Spleen (tissue), 7 donors: Measurements from ENCODE around the gene PIBF1.

ENCODE experiments used
- POLR2A ChIP-seq, 3 donors: fragments of 450-650 bp; IDR thresholded peaks; one replicate each; pipeline ENCODE4 v1.5.1; 2017; ENCODE audit warnings: antibody characterized with exemption in 3 of 3, mild to moderate bottlenecking in 1 of 3
- POLR2AphosphoS5 ChIP-seq, 3 donors: sonication (generic); formaldehyde crosslinking; IDR thresholded peaks; one replicate each; pipeline ENCODE4 v1.5.1; 2017; ENCODE audit warnings: antibody characterized with exemption in 3 of 3
- TF ChIP-seq, protein P1 (sequence below), 11 experiments: fragments of 200-600 bp in 7 of 11; fragments of 450-650 bp in 4 of 11; sonication (generic) in 4 of 11; IDR thresholded peaks in 8 of 11; conservative IDR thresholded peaks in 3 of 11; 1 replicate in 7 of 11; 2 replicates in 4 of 11; pipeline versions ENCODE4 v1.4.0 to v1.8.0; 2016 to 2021; ENCODE audit warnings: antibody characterized with exemption in 11 of 11, inconsistent platforms in 4 of 11, mild to moderate bottlenecking in 1 of 11
- donor health status: DM: no; HTN: no; CAD: no; lungs with moderate emphysema.
- donor health status: DM: no; HTN: no; CAD: no.
- donor health status: DM: no; HTN: no; CAD: no.

DNA sequence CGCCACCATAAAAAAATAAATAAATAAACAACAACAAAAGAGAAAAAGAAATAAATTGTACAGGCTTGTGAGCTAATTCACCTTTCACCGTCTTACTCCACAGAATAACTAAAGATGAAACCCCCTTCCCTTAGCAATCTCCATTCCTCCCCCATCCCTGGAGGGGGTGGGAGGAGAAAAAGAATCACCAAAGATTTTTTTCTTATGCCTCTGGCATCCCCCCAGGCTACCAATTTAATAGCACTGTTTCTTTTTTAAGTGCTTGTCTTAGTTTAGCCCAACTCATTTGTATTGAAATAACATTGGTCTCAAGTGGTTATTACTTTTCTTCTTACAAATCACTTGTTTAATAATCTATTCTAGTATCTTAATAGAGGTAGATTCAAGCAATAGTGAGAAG, 253.0 kb downstream of the PIBF1 start:
- TF ChIP-seq, protein P1, sequence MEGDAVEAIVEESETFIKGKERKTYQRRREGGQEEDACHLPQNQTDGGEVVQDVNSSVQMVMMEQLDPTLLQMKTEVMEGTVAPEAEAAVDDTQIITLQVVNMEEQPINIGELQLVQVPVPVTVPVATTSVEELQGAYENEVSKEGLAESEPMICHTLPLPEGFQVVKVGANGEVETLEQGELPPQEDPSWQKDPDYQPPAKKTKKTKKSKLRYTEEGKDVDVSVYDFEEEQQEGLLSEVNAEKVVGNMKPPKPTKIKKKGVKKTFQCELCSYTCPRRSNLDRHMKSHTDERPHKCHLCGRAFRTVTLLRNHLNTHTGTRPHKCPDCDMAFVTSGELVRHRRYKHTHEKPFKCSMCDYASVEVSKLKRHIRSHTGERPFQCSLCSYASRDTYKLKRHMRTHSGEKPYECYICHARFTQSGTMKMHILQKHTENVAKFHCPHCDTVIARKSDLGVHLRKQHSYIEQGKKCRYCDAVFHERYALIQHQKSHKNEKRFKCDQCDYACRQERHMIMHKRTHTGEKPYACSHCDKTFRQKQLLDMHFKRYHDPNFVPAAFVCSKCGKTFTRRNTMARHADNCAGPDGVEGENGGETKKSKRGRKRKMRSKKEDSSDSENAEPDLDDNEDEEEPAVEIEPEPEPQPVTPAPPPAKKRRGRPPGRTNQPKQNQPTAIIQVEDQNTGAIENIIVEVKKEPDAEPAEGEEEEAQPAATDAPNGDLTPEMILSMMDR (IDR thresholded peaks at IDR 0.05 in 8 of 11, conservative IDR thresholded peaks at IDR 0.05 in 3 of 11) = no peak
- TF ChIP-seq POLR2AphosphoS5 (IDR thresholded peaks at IDR 0.05) = no peak
- TF ChIP-seq POLR2A (IDR thresholded peaks at IDR 0.05) = no peak
